ENCODE data around the gene PASK. TPM values are rescaled to one million over a fixed set of nuclear protein-coding genes. Genes with fewer than 3 reads are reported as not detected.

PASK gene
- total RNA-seq, 4 donors from 2014 or later, result 3.4 to 8.9 (median 5.6) TPM

DNA sequence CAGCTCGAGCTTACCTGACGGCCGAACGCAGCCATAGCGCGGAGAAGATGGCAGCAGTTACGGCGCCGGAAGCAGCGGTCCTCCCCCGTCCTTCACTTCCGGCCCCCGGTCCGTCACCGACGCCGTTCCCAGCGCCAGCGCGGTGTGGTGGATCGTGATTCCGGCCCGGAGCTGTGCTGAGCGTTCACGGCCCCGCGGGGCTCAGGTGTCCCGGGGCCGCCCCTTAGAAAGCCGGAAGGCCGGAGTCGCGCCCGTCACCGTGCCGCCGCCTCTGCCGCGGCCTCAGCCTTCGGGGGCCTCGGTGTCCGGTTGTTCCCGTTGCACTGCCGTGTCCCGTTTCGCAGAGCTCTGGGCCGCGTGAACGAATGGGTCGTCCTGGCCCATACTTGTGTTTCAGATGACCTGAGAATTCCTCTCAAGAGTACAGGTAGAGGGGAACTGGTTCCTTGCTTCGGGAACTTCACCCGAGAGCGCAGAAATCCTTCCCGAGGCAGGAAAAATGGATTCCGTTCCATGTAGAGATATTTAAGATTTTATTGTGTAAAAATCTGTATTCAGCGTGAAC, 47.0 kb downstream of the PASK start, which contains the start of gene MTERF4:
MTERF4 (minus strand) TSS at position 49 of the 565 bp plus-strand sequence; CDS start at position 35, 14 bp downstream.
- Histone ChIP-seq H3K27ac (peak within 1 kb of the TSS; percentile 87 to 96 (median 90)), H3K4me3 (peak within 1 kb of the TSS; percentile 84 to 98 (median 93)), H3K9me3 (no peaks in the 10 kb centered on the region), H3K27me3 (no peaks in the 10 kb centered on the region), H3K4me1 (peaks cover 15 to 48% (median 20%) of the 10 kb centered on the region in 3 donors), H3K36me3 (peaks cover 0 to 43% (median 0%) of the 10 kb centered on the region in 3 donors)
- no peak for DNase-seq
- TF ChIP-seq, protein P1, sequence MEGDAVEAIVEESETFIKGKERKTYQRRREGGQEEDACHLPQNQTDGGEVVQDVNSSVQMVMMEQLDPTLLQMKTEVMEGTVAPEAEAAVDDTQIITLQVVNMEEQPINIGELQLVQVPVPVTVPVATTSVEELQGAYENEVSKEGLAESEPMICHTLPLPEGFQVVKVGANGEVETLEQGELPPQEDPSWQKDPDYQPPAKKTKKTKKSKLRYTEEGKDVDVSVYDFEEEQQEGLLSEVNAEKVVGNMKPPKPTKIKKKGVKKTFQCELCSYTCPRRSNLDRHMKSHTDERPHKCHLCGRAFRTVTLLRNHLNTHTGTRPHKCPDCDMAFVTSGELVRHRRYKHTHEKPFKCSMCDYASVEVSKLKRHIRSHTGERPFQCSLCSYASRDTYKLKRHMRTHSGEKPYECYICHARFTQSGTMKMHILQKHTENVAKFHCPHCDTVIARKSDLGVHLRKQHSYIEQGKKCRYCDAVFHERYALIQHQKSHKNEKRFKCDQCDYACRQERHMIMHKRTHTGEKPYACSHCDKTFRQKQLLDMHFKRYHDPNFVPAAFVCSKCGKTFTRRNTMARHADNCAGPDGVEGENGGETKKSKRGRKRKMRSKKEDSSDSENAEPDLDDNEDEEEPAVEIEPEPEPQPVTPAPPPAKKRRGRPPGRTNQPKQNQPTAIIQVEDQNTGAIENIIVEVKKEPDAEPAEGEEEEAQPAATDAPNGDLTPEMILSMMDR (IDR thresholded peaks at IDR 0.05), result no peak
- peak in 3 of 4 donors; percentile 22 to 74 (median 61) for TF ChIP-seq POLR2A (IDR thresholded peaks at IDR 0.05)
- intact Hi-C loops (cut with DNase I), result no loop called here
- WGBS, 2 donors, result 0% methylated on average over 3 to 10 of the region's 56 CpGs

DNA sequence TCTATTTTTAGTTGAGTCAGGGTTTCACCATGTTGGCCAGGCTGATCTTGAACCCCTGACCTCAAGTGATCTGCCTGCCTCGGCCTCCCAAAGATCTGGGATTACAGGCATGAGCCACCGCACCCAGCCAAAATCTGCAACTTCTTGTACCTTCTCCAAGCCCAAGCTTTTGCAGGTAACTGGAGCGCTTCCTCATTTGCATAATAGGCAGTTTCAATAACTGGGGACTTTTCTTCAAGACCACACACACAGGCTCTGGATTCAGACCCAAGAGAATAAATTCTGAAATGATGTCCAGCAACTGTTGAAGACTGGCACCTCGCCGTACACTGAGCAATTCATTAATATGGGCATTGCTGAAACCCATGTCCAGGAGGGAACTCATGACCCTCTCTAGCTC, 50.0 kb downstream of the PASK start:
- intact Hi-C loops (cut with DNase I), result no loop called here
- H3K36me3 ChIP-seq, result peaks cover 0 to 64% (median 3%) of the 10 kb centered on the region in 3 donors
- no peaks in the 10 kb centered on the region for H3K9me3 ChIP-seq
- H3K27me3 ChIP-seq, result no peaks in the 10 kb centered on the region
- peaks cover 15 to 68% (median 20%) of the 10 kb centered on the region in 3 donors for H3K4me1 ChIP-seq
- no peak overlapping the region for H3K27ac ChIP-seq
- WGBS, 2 donors, result 89 to 90% methylated on average over 3 to 4 of the region's 5 CpGs
- H3K4me3 ChIP-seq, result no peak overlapping the region
- DNase-seq, result no peak
- no peak for TF ChIP-seq POLR2A (IDR thresholded peaks at IDR 0.05)
- TF ChIP-seq, protein P1 (IDR thresholded peaks at IDR 0.05), result no peak

- TF ChIP-seq POLR2A (IDR thresholded peaks at IDR 0.05), result no peak
- TF ChIP-seq, protein P1 (IDR thresholded peaks at IDR 0.05), result no peak
- no peak for DNase-seq
- Histone ChIP-seq H3K4me1 (peaks cover 8 to 53% (median 13%) of the 10 kb centered on the region in 3 donors), H3K36me3 (peaks cover 3 to 87% (median 12%) of the 10 kb centered on the region in 3 donors), H3K9me3 (no peaks in the 10 kb centered on the region), H3K4me3 (no peak overlapping the region), H3K27me3 (no peaks in the 10 kb centered on the region), H3K27ac (peak overlapping the region in 1 of 4 donors; percentile 49)
- intact Hi-C loops (cut with DNase I), result no loop called here
- 61 to 63% methylated on average over 6 to 8 of the region's 8 CpGs for WGBS, 2 donors
Measured at GRCh38 chr2:241096979-241097378, 52.3 kb downstream of the PASK start.

DNA sequence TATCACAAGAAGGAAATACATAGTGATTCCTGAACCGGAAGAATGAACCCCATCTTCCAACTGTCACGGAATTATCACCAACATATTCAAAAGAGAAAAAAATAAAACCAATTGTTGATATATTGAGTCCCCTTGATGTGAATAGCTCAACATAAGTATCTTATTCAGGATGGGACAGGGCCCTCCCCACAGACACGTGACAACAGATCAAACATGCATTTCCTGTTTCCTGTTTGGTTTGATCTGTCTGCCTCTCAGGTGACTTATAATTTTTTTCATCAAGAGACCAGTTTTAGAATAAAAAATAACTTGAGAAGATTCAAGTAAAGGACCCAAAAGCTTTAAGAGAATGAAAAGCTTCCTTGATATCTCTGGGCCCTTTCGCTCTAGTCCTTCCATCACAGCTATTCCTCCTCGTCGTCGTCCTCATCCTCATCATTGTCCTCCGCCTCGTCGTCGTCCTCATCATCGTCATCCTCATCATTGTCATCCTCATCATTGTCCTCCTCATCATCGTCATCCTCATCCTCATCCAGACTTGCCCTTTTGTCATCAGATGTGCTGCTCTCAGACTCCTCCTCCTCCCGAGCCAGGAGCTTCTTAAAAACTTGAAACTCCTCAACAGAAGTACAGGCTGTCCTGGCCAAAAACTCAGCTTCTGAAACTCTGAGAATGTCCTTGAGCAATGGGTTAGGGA, 53.5 kb downstream of the PASK start:
- intact Hi-C loops (cut with DNase I), result no loop called here
- Histone ChIP-seq H3K4me3 (no peak overlapping the region), H3K36me3 (peaks cover 3 to 99% (median 17%) of the 10 kb centered on the region in 3 donors), H3K27me3 (no peaks in the 10 kb centered on the region), H3K27ac (peak overlapping the region in 1 of 4 donors; percentile 49), H3K9me3 (no peaks in the 10 kb centered on the region), H3K4me1 (peaks cover 1 to 44% (median 4%) of the 10 kb centered on the region in 3 donors)
- TF ChIP-seq, protein P1 (IDR thresholded peaks at IDR 0.05), result no peak
- TF ChIP-seq POLR2A (IDR thresholded peaks at IDR 0.05), result no peak
- 80 to 84% methylated on average over 14 of the region's 14 CpGs for WGBS, 2 donors
- DNase-seq, result no peak

- 75 to 78% methylated on average over 4 to 6 of the region's 6 CpGs for WGBS, 2 donors
- Histone ChIP-seq H3K36me3 (peaks cover 3 to 100% (median 17%) of the 10 kb centered on the region in 3 donors), H3K27ac (peak overlapping the region in 2 of 4 donors; percentile 13 to 21), H3K4me1 (peaks cover 0 to 36% (median 0%) of the 10 kb centered on the region in 3 donors), H3K27me3 (no peaks in the 10 kb centered on the region), H3K4me3 (no peak overlapping the region), H3K9me3 (no peaks in the 10 kb centered on the region)
- no peak for DNase-seq
- TF ChIP-seq, protein P1 (IDR thresholded peaks at IDR 0.05), result no peak
- TF ChIP-seq POLR2A (IDR thresholded peaks at IDR 0.05), result no peak
- intact Hi-C loops (cut with DNase I), result no loop called here
Measured at GRCh38 chr2:241094924-241095420, 54.3 kb downstream of the PASK start.
